IMR-90 (cell line): ENCODE data around the gene NEK11. TPM values are rescaled to one million over a fixed set of nuclear protein-coding genes. Genes with fewer than 3 reads are reported as not detected.

Source experiments
- ATAC-seq: fragments of 200-7000 bp; cut with Tn5 transposase; 2 replicates; pipeline ENCODE4 v1.9.1; 2020; ENCODE audit warnings: low read depth, mild to moderate bottlenecking, moderate library complexity
- BruUV-seq: library from RNA; stranded (reverse); fragments of 400-500 nt; replicated peaks from 2 replicates; lab custom pipeline; 2021; lab: Mats Ljungman, UMichigan
- CTCF ChIA-PET: fragments of 300-600 bp; formaldehyde crosslinking; extraction: SDS; loops from one replicate; lab custom pipeline; 2021; ENCODE audit warnings: antibody characterized with exemption; lab: Yijun Ruan, JAX
- POLR2A ChIA-PET: fragments of 300-600 bp; sonication (Branson Sonifier 250); formaldehyde crosslinking; loops from one replicate; lab custom pipeline; 2022; ENCODE audit warnings: antibody characterized with exemption; ENCODE audit not compliant: unreplicated experiment; lab: Charles Lee
- DNase-seq: peaks from one replicate; pipeline ENCODE4 v3.0.0; 2013
- H2AFZ ChIP-seq: replicated peaks from 2 replicates; pipeline ENCODE3; 2013; ENCODE audit warnings: low read length, mild to moderate bottlenecking; ENCODE audit not compliant: poor library complexity
- H2AK5ac ChIP-seq: 2 replicates; pipeline ENCODE4 v1.6.1; 2013; ENCODE audit warnings: low read depth, low read length, inconsistent platforms
- H2AK9ac ChIP-seq: replicated peaks from 2 replicates; pipeline ENCODE3; 2013; ENCODE audit warnings: mild to moderate bottlenecking, low read depth, low read length, moderate library complexity; ENCODE audit not compliant: poor library complexity
- H2BK120ac ChIP-seq: 2 replicates; pipeline ENCODE4 v1.6.1; 2013; ENCODE audit warnings: low read depth, low read length, inconsistent platforms
- H2BK15ac ChIP-seq: 3 replicates; pipeline ENCODE4 v1.6.1; 2013; ENCODE audit warnings: low read depth, low read length, inconsistent platforms
- H2BK20ac ChIP-seq: 2 replicates; pipeline ENCODE4 v1.6.1; 2013; ENCODE audit warnings: low read depth, mild to moderate bottlenecking, inconsistent platforms, low read length, moderate library complexity
- H2BK5ac ChIP-seq: 2 replicates; pipeline ENCODE4 v1.6.1; 2013; ENCODE audit warnings: mild to moderate bottlenecking, low read depth, low read length, inconsistent platforms; ENCODE audit not compliant: poor library complexity, severe bottlenecking
- H3K14ac ChIP-seq: replicated peaks from 2 replicates; pipeline ENCODE4 v1.6.1; 2013; ENCODE audit warnings: low read depth, low read length, inconsistent platforms
- H3K18ac ChIP-seq: 2 replicates; pipeline ENCODE4 v1.6.1; 2013; ENCODE audit warnings: low read depth, low read length, control low read depth
- H3K23ac ChIP-seq: 2 replicates; pipeline ENCODE4 v1.6.1; 2013; ENCODE audit warnings: low read depth, low read length, inconsistent platforms
- H3K27ac ChIP-seq: 2 replicates; pipeline ENCODE4 v1.5.1; 2013; ENCODE audit warnings: mild to moderate bottlenecking, control low read depth, low read length; ENCODE audit not compliant: insufficient read depth
- H3K27me3 ChIP-seq: 2 replicates; pipeline ENCODE4 v1.6.1; 2013; ENCODE audit warnings: low read length; ENCODE audit not compliant: control insufficient read depth, insufficient read depth
- H3K36me3 ChIP-seq: 2 replicates; pipeline ENCODE4 v1.6.1; 2013; ENCODE audit warnings: low read length, mixed read lengths; ENCODE audit not compliant: control insufficient read depth, insufficient read depth
- H3K4ac ChIP-seq: 2 replicates; pipeline ENCODE4 v1.6.1; 2013; ENCODE audit warnings: low read depth, low read length, inconsistent platforms
- H3K4me1 ChIP-seq: 2 replicates; pipeline ENCODE4 v1.6.1; 2013; ENCODE audit warnings: low read length, mixed read lengths; ENCODE audit not compliant: control insufficient read depth, insufficient read depth
- H3K4me2 ChIP-seq: 2 replicates; pipeline ENCODE4 v1.6.1; 2013; ENCODE audit warnings: low read depth, mild to moderate bottlenecking, control low read depth, low read length, moderate library complexity
- H3K4me3 ChIP-seq: 2 replicates; pipeline ENCODE4 v1.5.1; 2013; ENCODE audit warnings: low read depth, mild to moderate bottlenecking, control low read depth, low read length, moderate library complexity; ENCODE audit not compliant: insufficient read depth
- H3K56ac ChIP-seq: 2 replicates; pipeline ENCODE4 v1.6.1; 2013; ENCODE audit warnings: low read length, inconsistent platforms; ENCODE audit not compliant: insufficient read depth; ENCODE audit errors: extremely low read depth
- H3K79me1 ChIP-seq, 2 experiments: 2 replicates each; pipeline ENCODE4 v1.6.1; 2013; ENCODE audit warnings: low read length in 2 of 2, inconsistent platforms in 1 of 2, low read depth in 1 of 2
- H3K9ac ChIP-seq: 2 replicates; pipeline ENCODE4 v1.6.1; 2013; ENCODE audit warnings: low read depth, low read length, control low read depth
- H3K9me1 ChIP-seq: 2 replicates; pipeline ENCODE4 v1.6.1; 2013; ENCODE audit warnings: low read length, inconsistent platforms; ENCODE audit not compliant: insufficient read depth
- H3K9me3 ChIP-seq: 2 replicates; pipeline ENCODE4 v1.6.1; 2013; ENCODE audit warnings: low read length; ENCODE audit not compliant: control insufficient read depth, insufficient read depth
- H4K20me1 ChIP-seq: 2 replicates; pipeline ENCODE4 v1.6.1; 2013; ENCODE audit warnings: low read length, inconsistent platforms; ENCODE audit not compliant: insufficient read depth
- H4K5ac ChIP-seq: 2 replicates; pipeline ENCODE4 v1.6.1; 2013; ENCODE audit warnings: mild to moderate bottlenecking, low read depth, low read length, control low read depth
- H4K8ac ChIP-seq, 2 experiments: 2 replicates each; pipeline ENCODE4 v1.6.1; 2013; ENCODE audit warnings: low read depth in 2 of 2, low read length in 2 of 2, control low read depth in 1 of 2, inconsistent platforms in 1 of 2
- H4K91ac ChIP-seq: 2 replicates; pipeline ENCODE4 v1.6.1; 2013; ENCODE audit warnings: low read depth, low read length, inconsistent platforms; ENCODE audit not compliant: insufficient read depth
- BHLHE40 ChIP-seq: fragments of 150-350 bp; IDR thresholded peaks from 2 replicates; pipeline ENCODE4 v1.6.1; 2016; ENCODE audit warnings: mild to moderate bottlenecking, low read depth, low read length
- CEBPB ChIP-seq: IDR thresholded peaks from 2 replicates; pipeline ENCODE4 v1.6.1; 2012; ENCODE audit warnings: low read depth, low read length, improper control_type of control experiment
- CHD1 ChIP-seq: IDR thresholded peaks from 2 replicates; pipeline ENCODE4 v1.6.1; 2012; ENCODE audit warnings: low read depth, low read length, improper control_type of control experiment
- FOS ChIP-seq: fragments of 150-350 bp; IDR thresholded peaks from 2 replicates; pipeline ENCODE4 v1.6.1; 2016; ENCODE audit warnings: low read depth, low read length
- MAFK ChIP-seq: IDR thresholded peaks from 2 replicates; pipeline ENCODE4 v1.6.1; 2012; ENCODE audit warnings: low read depth, low read length, improper control_type of control experiment
- MAZ ChIP-seq: IDR thresholded peaks from 2 replicates; pipeline ENCODE4 v1.6.1; 2012; ENCODE audit warnings: low read depth, mild to moderate bottlenecking, low read length, improper control_type of control experiment, moderate library complexity, borderline replicate concordance
- MXI1 ChIP-seq: IDR thresholded peaks from 2 replicates; pipeline ENCODE4 v1.6.1; 2012; ENCODE audit warnings: low read depth, mild to moderate bottlenecking, low read length, moderate library complexity, borderline replicate concordance
- NFE2L2 ChIP-seq: fragments of 150-350 bp; IDR thresholded peaks from 2 replicates; pipeline ENCODE4 v1.6.1; 2016; ENCODE audit warnings: low read depth, mild to moderate bottlenecking, low read length
- POLR2A ChIP-seq: IDR thresholded peaks from 2 replicates; pipeline ENCODE4 v1.6.1; 2012; ENCODE audit warnings: mild to moderate bottlenecking, low read depth, low read length
- RAD21 ChIP-seq: IDR thresholded peaks from 2 replicates; pipeline ENCODE4 v1.6.1; 2012; ENCODE audit warnings: low read length, improper control_type of control experiment
- RCOR1 ChIP-seq: IDR thresholded peaks from 2 replicates; pipeline ENCODE4 v1.6.1; 2012; ENCODE audit warnings: mild to moderate bottlenecking, low read length, improper control_type of control experiment; ENCODE audit not compliant: insufficient replicate concordance
- RFX5 ChIP-seq: IDR thresholded peaks from 2 replicates; pipeline ENCODE4 v1.8.0; 2012; ENCODE audit warnings: low read depth, mild to moderate bottlenecking, low read length, moderate library complexity
- SMC3 ChIP-seq: fragments of 150-350 bp; IDR thresholded peaks from 2 replicates; pipeline ENCODE4 v1.6.1; 2016; ENCODE audit warnings: low read depth, mild to moderate bottlenecking, antibody characterized with exemption, low read length, moderate library complexity
- WGBS, 2 experiments: methylation state at CpG; one replicate each; pipeline versions ENCODE4 v1.1.5 to v1.1.7; 2013; ENCODE audit warnings: missing lambda C conversion rate in 2 of 2; ENCODE audit not compliant: insufficient read length in 1 of 2; ENCODE audit errors: extremely low coverage in 2 of 2; 5-methylcytosine and 5-hydroxymethylcytosine counted together
- dilution Hi-C: fragments of 300-500 bp; cut with HindIII; formaldehyde crosslinking; loops from one replicate; pipeline ENCODE4 v1.14.3; 2018; ENCODE audit warnings: low sequenced_read_pairs; ENCODE audit not compliant: unreplicated experiment
- in situ Hi-C: fragments of 300-500 bp; cut with MboI; formaldehyde crosslinking; loops from 3 replicates; pipeline ENCODE4 v1.14.3; 2019; ENCODE audit warnings: low sequenced_read_pairs, inconsistent platforms, mixed read lengths
- intact Hi-C: fragments of 100-400 bp; cut with micrococcal nuclease; formaldehyde crosslinking; loops from 2 replicates; pipeline ENCODE4 v1.10.0; 2022
- polyA plus RNA-seq, 3 experiments: library from polyadenylated mRNA; depleted of rRNA; stranded (reverse); fragments of >200 nt; gene quantifications; 2 replicates each; pipeline ENCODE4 v1.2.3, GENCODE V29; 2012; ENCODE audit warnings: low replicate concordance in 1 of 3
- total RNA-seq: library from RNA; depleted of rRNA; stranded (reverse); fragments of >200 nt; gene quantifications from 2 replicates; pipeline ENCODE4 v1.2.3, GENCODE V29; 2012
- TF ChIP-seq, protein P1 (sequence below): fragments of 150-350 bp; IDR thresholded peaks from 2 replicates; pipeline ENCODE4 v1.6.1; 2016; ENCODE audit warnings: low read depth, mild to moderate bottlenecking, low read length, moderate library complexity, borderline replicate concordance
- TF ChIP-seq, protein P2 (sequence below): fragments of 150-350 bp; IDR thresholded peaks from 2 replicates; pipeline ENCODE4 v1.6.1; 2017; ENCODE audit warnings: mild to moderate bottlenecking, antibody characterized with exemption, low read length, low read depth
- TF ChIP-seq, protein P3 (sequence below): conservative IDR thresholded peaks from 2 replicates; pipeline ENCODE4 v1.5.1; 2012; ENCODE audit warnings: mild to moderate bottlenecking, low read depth, low read length, improper control_type of control experiment

NEK11 gene
- total and polyA plus RNA-seq, 2 of the 4 experiments (the other 2 are of a cell fraction) = 1.1 to 1.6 TPM

DNA sequence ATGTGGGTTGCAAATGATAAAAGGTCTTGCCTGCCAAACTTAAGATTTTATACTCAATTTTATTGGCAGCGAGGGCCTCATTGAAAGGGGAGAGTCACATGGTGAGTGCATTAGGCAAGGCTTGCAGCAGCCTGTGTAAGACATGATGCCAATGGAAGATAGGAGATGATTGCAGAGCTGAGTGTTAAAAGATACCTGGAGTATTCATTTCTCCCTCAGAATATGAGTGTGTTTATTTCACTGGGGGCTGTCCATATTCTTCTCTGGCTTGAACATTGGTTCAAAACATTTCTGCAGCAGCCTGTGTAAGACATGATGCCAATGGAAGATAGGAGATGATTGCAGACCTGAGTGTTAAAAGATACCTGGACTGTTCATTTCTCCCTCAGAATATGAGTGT lies 189.7 kb downstream of the NEK11 start:
- H3K4me2 ChIP-seq = no peak overlapping the region
- no peak overlapping the region for H3K23ac ChIP-seq
- H2AFZ ChIP-seq = no peak overlapping the region
- no peak for DNase-seq
- no peaks in the 10 kb centered on the region for H3K79me1 ChIP-seq
- dilution Hi-C loops (no loop called here), intact Hi-C loops (no loop called here), in situ Hi-C loops (no loop called here)
- no peak overlapping the region for H3K18ac ChIP-seq
- H2BK5ac ChIP-seq = no peak overlapping the region
- H2AK5ac ChIP-seq = no peak overlapping the region
- no peak overlapping the region for H3K4ac ChIP-seq
- TF ChIP-seq RCOR1 (no peak), RAD21 (no peak), CHD1 (no peak), CEBPB (no peak), MAFK (no peak), FOS (no peak), MXI1 (no peak), BHLHE40 (no peak), RFX5 (no peak), SMC3 (no peak), NFE2L2 (no peak), POLR2A (no peak), MAZ (no peak)
- TF ChIP-seq, protein P1, sequence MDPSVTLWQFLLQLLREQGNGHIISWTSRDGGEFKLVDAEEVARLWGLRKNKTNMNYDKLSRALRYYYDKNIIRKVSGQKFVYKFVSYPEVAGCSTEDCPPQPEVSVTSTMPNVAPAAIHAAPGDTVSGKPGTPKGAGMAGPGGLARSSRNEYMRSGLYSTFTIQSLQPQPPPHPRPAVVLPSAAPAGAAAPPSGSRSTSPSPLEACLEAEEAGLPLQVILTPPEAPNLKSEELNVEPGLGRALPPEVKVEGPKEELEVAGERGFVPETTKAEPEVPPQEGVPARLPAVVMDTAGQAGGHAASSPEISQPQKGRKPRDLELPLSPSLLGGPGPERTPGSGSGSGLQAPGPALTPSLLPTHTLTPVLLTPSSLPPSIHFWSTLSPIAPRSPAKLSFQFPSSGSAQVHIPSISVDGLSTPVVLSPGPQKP = no peak
- TF ChIP-seq, protein P2, sequence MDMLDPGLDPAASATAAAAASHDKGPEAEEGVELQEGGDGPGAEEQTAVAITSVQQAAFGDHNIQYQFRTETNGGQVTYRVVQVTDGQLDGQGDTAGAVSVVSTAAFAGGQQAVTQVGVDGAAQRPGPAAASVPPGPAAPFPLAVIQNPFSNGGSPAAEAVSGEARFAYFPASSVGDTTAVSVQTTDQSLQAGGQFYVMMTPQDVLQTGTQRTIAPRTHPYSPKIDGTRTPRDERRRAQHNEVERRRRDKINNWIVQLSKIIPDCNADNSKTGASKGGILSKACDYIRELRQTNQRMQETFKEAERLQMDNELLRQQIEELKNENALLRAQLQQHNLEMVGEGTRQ = no peak
- TF ChIP-seq, protein P3, sequence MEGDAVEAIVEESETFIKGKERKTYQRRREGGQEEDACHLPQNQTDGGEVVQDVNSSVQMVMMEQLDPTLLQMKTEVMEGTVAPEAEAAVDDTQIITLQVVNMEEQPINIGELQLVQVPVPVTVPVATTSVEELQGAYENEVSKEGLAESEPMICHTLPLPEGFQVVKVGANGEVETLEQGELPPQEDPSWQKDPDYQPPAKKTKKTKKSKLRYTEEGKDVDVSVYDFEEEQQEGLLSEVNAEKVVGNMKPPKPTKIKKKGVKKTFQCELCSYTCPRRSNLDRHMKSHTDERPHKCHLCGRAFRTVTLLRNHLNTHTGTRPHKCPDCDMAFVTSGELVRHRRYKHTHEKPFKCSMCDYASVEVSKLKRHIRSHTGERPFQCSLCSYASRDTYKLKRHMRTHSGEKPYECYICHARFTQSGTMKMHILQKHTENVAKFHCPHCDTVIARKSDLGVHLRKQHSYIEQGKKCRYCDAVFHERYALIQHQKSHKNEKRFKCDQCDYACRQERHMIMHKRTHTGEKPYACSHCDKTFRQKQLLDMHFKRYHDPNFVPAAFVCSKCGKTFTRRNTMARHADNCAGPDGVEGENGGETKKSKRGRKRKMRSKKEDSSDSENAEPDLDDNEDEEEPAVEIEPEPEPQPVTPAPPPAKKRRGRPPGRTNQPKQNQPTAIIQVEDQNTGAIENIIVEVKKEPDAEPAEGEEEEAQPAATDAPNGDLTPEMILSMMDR = no peak
- ATAC-seq = no peak
- H3K14ac ChIP-seq = no peak overlapping the region
- POLR2A ChIA-PET = no interaction called here
- H3K9me3 ChIP-seq = no peaks in the 10 kb centered on the region
- H4K8ac ChIP-seq = no peak overlapping the region
- WGBS, 2 experiments = no CpG with 5 or more reads among the region's 1 CpG
- H2BK20ac ChIP-seq = no peak overlapping the region
- no peak overlapping the region for H2BK15ac ChIP-seq
- no peak overlapping the region for H2BK120ac ChIP-seq
- H3K27ac ChIP-seq = no peak overlapping the region
- no peak overlapping the region for H4K91ac ChIP-seq
- no peaks in the 10 kb centered on the region for H3K27me3 ChIP-seq
- H3K9ac ChIP-seq = no peak overlapping the region
- H4K5ac ChIP-seq = no peak overlapping the region
- H4K20me1 ChIP-seq = no peaks in the 10 kb centered on the region
- CTCF ChIA-PET = interaction anchor here (0.7 kb wide), 1 partner anchor 150 kb away, joined by 3 read pairs; no protein-coding TSS in a partner anchor
- H3K9me1 ChIP-seq = no peaks in the 10 kb centered on the region
- no peaks in the 10 kb centered on the region for H3K36me3 ChIP-seq
- no peak overlapping the region for H2AK9ac ChIP-seq
- no peak overlapping the region for H3K56ac ChIP-seq
- H3K4me3 ChIP-seq = no peak overlapping the region
- no TSS peak for BruUV-seq
- 0 out of 2 replicates have a peak, but pooled peaks cover 2% of the 10 kb centered on the region for H3K4me1 ChIP-seq
